CD14-positive monocyte (primary cell): ENCODE results near the gene STAM2. TPM values are rescaled to one million over a fixed set of nuclear protein-coding genes. Genes with fewer than 3 reads are reported as not detected.
"Not testable (repeated sequence)": the region's sequence is repeated elsewhere in the genome, so short reads cannot be mapped to it uniquely, and the experiment has no call there.

Source experiments
- DNase-seq, 3 donors: peaks; one replicate each; pipeline ENCODE4 v3.0.0-alpha.2; 2011 to 2022
- H2AFZ ChIP-seq: 2 replicates; pipeline ENCODE4 v1.6.0; 2012; ENCODE audit warnings: mild to moderate bottlenecking, low read depth, low read length, inconsistent platforms; ENCODE audit not compliant: insufficient read depth, poor library complexity, severe bottlenecking
- H3K27ac ChIP-seq, 2 donors: 1 replicate in 1 of 2; 2 replicates in 1 of 2; pipeline ENCODE4 v1.5.1; 2012 to 2013; ENCODE audit warnings: low read length in 2 of 2, control low read depth in 1 of 2, inconsistent platforms in 1 of 2, low read depth in 1 of 2, mild to moderate bottlenecking in 1 of 2
- H3K27me3 ChIP-seq, 2 donors: one replicate each; pipeline versions ENCODE4 v1.6.0 to v1.6.1; 2011 to 2013; ENCODE audit warnings: low read length in 2 of 2; ENCODE audit not compliant: control insufficient read depth in 2 of 2, insufficient read depth in 2 of 2
- H3K36me3 ChIP-seq, 2 donors: replicated peaks in 1 of 2; 1 replicate in 1 of 2; 2 replicates in 1 of 2; pipeline versions ENCODE4 v1.5.1 to v1.6.1; 2012 to 2013; ENCODE audit warnings: low read length in 2 of 2, control low read depth in 1 of 2, inconsistent platforms in 1 of 2, mild to moderate bottlenecking in 1 of 2; ENCODE audit not compliant: insufficient read depth in 2 of 2, control insufficient read depth in 1 of 2
- H3K4me1 ChIP-seq, 2 donors: 1 replicate in 1 of 2; 2 replicates in 1 of 2; pipeline versions ENCODE4 v1.5.1 to v1.6.1; 2012 to 2013; ENCODE audit warnings: low read length in 2 of 2, control low read depth in 1 of 2, inconsistent platforms in 1 of 2, mild to moderate bottlenecking in 1 of 2, moderate library complexity in 1 of 2; ENCODE audit not compliant: insufficient read depth in 2 of 2, control insufficient read depth in 1 of 2
- H3K4me2 ChIP-seq: replicated peaks from 2 replicates; pipeline ENCODE3; 2012; ENCODE audit warnings: low read length, moderate library complexity, mild to moderate bottlenecking; ENCODE audit not compliant: poor library complexity, severe bottlenecking; ENCODE audit errors: extremely low read depth
- H3K4me3 ChIP-seq, 3 experiments: fragments of 200-600 bp in 1 of 3; sonication (generic) in 1 of 3; replicated peaks in 1 of 3; 1 replicate in 2 of 3; 2 replicates in 1 of 3; pipeline ENCODE4 v1.5.1; 2011 to 2013; ENCODE audit warnings: low read length in 3 of 3, mild to moderate bottlenecking in 3 of 3, control low read depth in 2 of 3, low read depth in 2 of 3, inconsistent platforms in 1 of 3, moderate library complexity in 1 of 3
- H3K79me2 ChIP-seq: 2 replicates; pipeline ENCODE4 v1.6.0; 2012; ENCODE audit warnings: mild to moderate bottlenecking, control low read depth, inconsistent platforms, low read length, moderate library complexity; ENCODE audit not compliant: insufficient read depth
- H3K9ac ChIP-seq: 2 replicates; pipeline ENCODE4 v1.6.0; 2017; ENCODE audit warnings: low read length, mild to moderate bottlenecking; ENCODE audit not compliant: insufficient read depth, poor library complexity, severe bottlenecking
- H3K9me3 ChIP-seq, 2 donors: replicated peaks in 1 of 2; 1 replicate in 1 of 2; 2 replicates in 1 of 2; pipeline versions ENCODE4 v1.5.1 to v1.6.1; 2012 to 2013; ENCODE audit warnings: low read length in 2 of 2, control low read depth in 1 of 2; ENCODE audit not compliant: control insufficient read depth in 1 of 2, insufficient read depth in 1 of 2
- H4K20me1 ChIP-seq: 2 replicates; pipeline ENCODE4 v1.6.0; 2012; ENCODE audit warnings: mild to moderate bottlenecking, low read length, control low read depth, moderate library complexity; ENCODE audit not compliant: insufficient read depth
- H3K27ac Mint-ChIP-seq, 7 donors: one replicate each; pipeline ENCODE4 v1.8.0; 2020; ENCODE audit warnings: mild to moderate bottlenecking in 7 of 7, mixed read lengths in 7 of 7, moderate library complexity in 6 of 7, inconsistent platforms in 2 of 7
- H3K27me3 Mint-ChIP-seq, 3 donors: one replicate each; pipeline ENCODE4 v1.8.0; 2021 to 2022; ENCODE audit warnings: low read depth in 3 of 3, mild to moderate bottlenecking in 3 of 3, mixed read lengths in 3 of 3, moderate library complexity in 3 of 3, inconsistent platforms in 1 of 3
- H3K36me3 Mint-ChIP-seq, 2 donors: one replicate each; pipeline ENCODE4 v1.8.0; 2020; ENCODE audit warnings: mixed read lengths in 2 of 2, inconsistent platforms in 1 of 2, mild to moderate bottlenecking in 1 of 2
- H3K4me1 Mint-ChIP-seq: one replicate; pipeline ENCODE4 v1.8.0; 2020; ENCODE audit warnings: mild to moderate bottlenecking, mixed read lengths
- H3K4me3 Mint-ChIP-seq, 2 donors: one replicate each; pipeline ENCODE4 v1.8.0; 2020; ENCODE audit warnings: mild to moderate bottlenecking in 2 of 2, mixed read lengths in 2 of 2, moderate library complexity in 1 of 2
- H3K9me3 Mint-ChIP-seq, 7 donors: one replicate each; pipeline ENCODE4 v1.8.0; 2020 to 2022; ENCODE audit warnings: mixed read lengths in 7 of 7, mild to moderate bottlenecking in 6 of 7, moderate library complexity in 6 of 7, inconsistent platforms in 2 of 7
- WGBS: methylation state at CpG from one replicate; pipeline ENCODE4 v1.1.5; 2013; ENCODE audit warnings: missing lambda C conversion rate; ENCODE audit not compliant: insufficient coverage; 5-methylcytosine and 5-hydroxymethylcytosine counted together
- intact Hi-C, 2 donors: fragments of 100-400 bp; cut with micrococcal nuclease; formaldehyde crosslinking; loops; one replicate each; pipeline versions ENCODE4 v1.15.0 to v1.15.1; 2023
- polyA plus RNA-seq, 3 donors: library from polyadenylated mRNA; depleted of rRNA in 1 of 3; unstranded in 2 of 3; stranded (reverse) in 1 of 3; fragments of 300-500 nt in 2 of 3; fragments of >200 nt in 1 of 3; fragmentation: Illumina TruSeq in 2 of 3; gene quantifications; 1 replicate in 2 of 3; 2 replicates in 1 of 3; pipeline ENCODE4 v1.2.3, GENCODE V29; 2012 to 2021
- TF ChIP-seq, protein P1 (sequence below): fragments of 200-600 bp; IDR thresholded peaks from one replicate; pipeline ENCODE4 v1.8.0; 2022; ENCODE audit warnings: antibody characterized with exemption, mild to moderate bottlenecking

Gene STAM2
- polyA plus RNA-seq, 3 donors: 6.9 to 12.6 (median 8.2) TPM

DNA sequence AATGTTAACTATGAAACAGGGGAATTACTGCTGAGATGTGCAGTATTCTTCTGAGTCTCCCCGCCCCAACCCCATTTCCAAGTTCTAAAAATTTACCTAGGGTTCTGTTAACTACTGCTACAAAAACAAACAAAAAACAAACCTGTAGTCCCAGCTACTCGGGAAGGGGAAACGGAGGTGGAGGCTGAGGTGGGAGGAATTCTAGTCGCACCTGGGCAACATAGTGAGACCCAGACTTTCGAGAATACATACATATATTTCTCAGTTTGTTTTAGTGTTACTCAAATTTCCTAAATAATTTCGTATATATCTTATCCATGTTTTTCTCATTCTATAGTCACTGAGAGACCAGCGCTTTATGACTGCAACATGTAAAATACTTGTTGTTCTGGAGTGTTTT is 989 bp downstream of the STAM2 start:
- no peak for DNase-seq
- peaks cover 29 to 34% of the 10 kb centered on the region in 2 donors for H3K4me1 ChIP-seq
- TF ChIP-seq, protein P1, sequence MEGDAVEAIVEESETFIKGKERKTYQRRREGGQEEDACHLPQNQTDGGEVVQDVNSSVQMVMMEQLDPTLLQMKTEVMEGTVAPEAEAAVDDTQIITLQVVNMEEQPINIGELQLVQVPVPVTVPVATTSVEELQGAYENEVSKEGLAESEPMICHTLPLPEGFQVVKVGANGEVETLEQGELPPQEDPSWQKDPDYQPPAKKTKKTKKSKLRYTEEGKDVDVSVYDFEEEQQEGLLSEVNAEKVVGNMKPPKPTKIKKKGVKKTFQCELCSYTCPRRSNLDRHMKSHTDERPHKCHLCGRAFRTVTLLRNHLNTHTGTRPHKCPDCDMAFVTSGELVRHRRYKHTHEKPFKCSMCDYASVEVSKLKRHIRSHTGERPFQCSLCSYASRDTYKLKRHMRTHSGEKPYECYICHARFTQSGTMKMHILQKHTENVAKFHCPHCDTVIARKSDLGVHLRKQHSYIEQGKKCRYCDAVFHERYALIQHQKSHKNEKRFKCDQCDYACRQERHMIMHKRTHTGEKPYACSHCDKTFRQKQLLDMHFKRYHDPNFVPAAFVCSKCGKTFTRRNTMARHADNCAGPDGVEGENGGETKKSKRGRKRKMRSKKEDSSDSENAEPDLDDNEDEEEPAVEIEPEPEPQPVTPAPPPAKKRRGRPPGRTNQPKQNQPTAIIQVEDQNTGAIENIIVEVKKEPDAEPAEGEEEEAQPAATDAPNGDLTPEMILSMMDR: no peak
- H3K79me2 ChIP-seq: peaks cover 60% of the 10 kb centered on the region
- H3K27me3 Mint-ChIP-seq: peaks cover 0 to 3% (median 0%) of the 10 kb centered on the region in 3 donors
- peaks cover 44% of the 10 kb centered on the region for H4K20me1 ChIP-seq
- peaks cover under 1 to 17% of the 10 kb centered on the region in 2 donors for H3K36me3 Mint-ChIP-seq
- H3K4me3 Mint-ChIP-seq: peak overlapping the region; percentile 93 to 96
- H3K36me3 ChIP-seq: no peaks in the 10 kb centered on the region
- H3K4me2 ChIP-seq: peak overlapping the region; percentile 86
- peaks cover 40% of the 10 kb centered on the region for H3K4me1 Mint-ChIP-seq
- H3K27ac Mint-ChIP-seq: peak overlapping the region; percentile 45 to 100 (median 100)
- no CpG with 5 or more reads among the region's 7 CpGs for WGBS
- H3K9ac ChIP-seq: peak overlapping the region; percentile 94
- H2AFZ ChIP-seq: peak overlapping the region; percentile 82
- no peaks in the 10 kb centered on the region for H3K27me3 ChIP-seq
- H3K27ac ChIP-seq: peak overlapping the region in 1 of 2 donors; percentile 99
- no peaks in the 10 kb centered on the region for H3K9me3 ChIP-seq
- peaks cover 0 to 6% (median 0%) of the 10 kb centered on the region in 7 donors for H3K9me3 Mint-ChIP-seq
- intact Hi-C loops: loop anchor here in 1 of 2 donors (10.0 kb wide), 1 partner anchor 140 kb away; no protein-coding TSS in a partner anchor
- peak overlapping the region; percentile 70 to 95 (median 88) for H3K4me3 ChIP-seq

DNA sequence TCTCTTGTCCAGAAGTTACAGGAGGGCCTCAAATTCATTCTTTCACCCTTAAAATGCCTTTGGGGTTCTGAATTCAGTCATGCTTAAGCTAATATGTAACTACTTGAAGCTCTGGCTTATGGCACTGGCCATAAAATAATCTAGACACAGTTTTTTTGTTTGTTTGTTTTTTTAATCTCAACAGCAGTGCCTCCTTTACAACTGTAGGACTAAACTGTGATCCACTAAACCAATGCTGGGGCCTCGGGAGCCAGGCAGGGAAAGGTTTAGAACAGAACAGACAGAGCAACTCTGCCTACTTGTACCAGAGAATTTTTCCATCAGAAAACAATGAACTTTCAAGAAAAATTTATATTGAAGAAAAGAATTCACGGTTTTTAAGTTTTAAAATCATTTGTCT is 1.7 kb downstream of the STAM2 start:
- Histone ChIP-seq H3K27me3 (no peaks in the 10 kb centered on the region), H3K9me3 (no peaks in the 10 kb centered on the region), H2AFZ (no peak overlapping the region), H3K79me2 (peaks cover 67% of the 10 kb centered on the region), H3K4me2 (no peak overlapping the region), H4K20me1 (peaks cover 51% of the 10 kb centered on the region), H3K4me3 (no peak overlapping the region), H3K36me3 (no peaks in the 10 kb centered on the region), H3K4me1 (peaks cover 32 to 41% of the 10 kb centered on the region in 2 donors), H3K27ac (no peak overlapping the region), H3K9ac (no peak overlapping the region)
- Mint-ChIP-seq H3K27ac (peak overlapping the region in 3 of 7 donors; percentile 30 to 99 (median 67)), H3K9me3 (peaks cover 0 to 6% (median 0%) of the 10 kb centered on the region in 7 donors), H3K27me3 (peaks cover 0 to 3% (median 0%) of the 10 kb centered on the region in 3 donors), H3K4me3 (no peak overlapping the region), H3K4me1 (peaks cover 46% of the 10 kb centered on the region), H3K36me3 (peaks cover 4 to 21% of the 10 kb centered on the region in 2 donors)
- TF ChIP-seq, protein P1: no peak
- intact Hi-C loops: loop anchor here in 1 of 2 donors (10.0 kb wide), 1 partner anchor 139 kb away; no protein-coding TSS in a partner anchor
- no CpG with 5 or more reads among the region's 2 CpGs for WGBS
- DNase-seq: no peak

DNA sequence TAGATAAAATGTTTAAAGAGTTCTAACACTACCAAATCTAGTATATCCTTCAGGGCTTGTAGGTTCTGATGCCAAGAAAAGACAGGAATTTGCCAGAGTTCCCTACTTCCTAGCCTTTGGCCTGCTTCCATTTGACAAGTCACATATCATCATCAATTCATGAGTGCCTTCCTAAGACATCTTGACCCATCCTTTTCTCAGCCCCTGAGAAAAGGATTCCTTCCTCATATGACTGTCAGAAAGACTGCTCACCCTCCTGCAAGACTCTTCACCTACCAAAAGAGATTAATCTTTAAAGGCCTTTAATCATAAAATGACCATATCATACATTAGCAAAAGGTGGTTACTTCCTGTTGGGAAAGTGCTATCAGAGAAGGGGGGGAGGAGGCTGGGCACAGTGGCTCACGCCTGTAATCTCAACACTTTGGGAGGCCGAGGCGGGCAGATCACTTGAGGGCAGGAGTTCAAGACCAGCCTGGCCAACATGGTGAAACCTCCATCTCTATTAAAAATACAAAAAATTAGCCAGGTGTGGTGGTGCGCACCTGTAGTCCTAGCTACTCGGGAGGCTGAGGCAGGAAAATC is 3.3 kb downstream of the STAM2 start:
- H3K36me3 ChIP-seq, H3K4me3 Mint-ChIP-seq, H3K4me3 ChIP-seq, H3K9me3 ChIP-seq, H3K9ac ChIP-seq, H3K27me3 Mint-ChIP-seq, H3K4me2 ChIP-seq, H3K9me3 Mint-ChIP-seq, H2AFZ ChIP-seq, H3K27me3 ChIP-seq, DNase-seq: not testable (repeated sequence)
- intact Hi-C loops: loop anchor here in 1 of 2 donors (10.0 kb wide), 1 partner anchor 137 kb away; no protein-coding TSS in a partner anchor
- peaks cover 35 to 43% of the 10 kb centered on the region in 2 donors for H3K4me1 ChIP-seq
- H3K4me1 Mint-ChIP-seq: peaks cover 56% of the 10 kb centered on the region
- H3K27ac ChIP-seq: peak overlapping the region in 1 of 2 donors; percentile 57
- peaks cover 67% of the 10 kb centered on the region for H4K20me1 ChIP-seq
- peaks cover 83% of the 10 kb centered on the region for H3K79me2 ChIP-seq
- H3K36me3 Mint-ChIP-seq: peaks cover 7 to 21% of the 10 kb centered on the region in 2 donors
- H3K27ac Mint-ChIP-seq: peak overlapping the region; percentile 13 to 88 (median 61)
- no CpG with 5 or more reads among the region's 5 CpGs for WGBS
